Activated T-cell treated with anti-CD3 and anti-CD28 coated beads for 4 hours (primary cell): ENCODE measurements around the gene GREM2.
A peak's percentile ranks its signal among the peaks of the same experiment; 100 is the strongest.

Experiments
- DNase-seq: peaks from one replicate; pipeline ENCODE4 v3.0.0-alpha.2; 2020

The GREM2 gene

DNA sequence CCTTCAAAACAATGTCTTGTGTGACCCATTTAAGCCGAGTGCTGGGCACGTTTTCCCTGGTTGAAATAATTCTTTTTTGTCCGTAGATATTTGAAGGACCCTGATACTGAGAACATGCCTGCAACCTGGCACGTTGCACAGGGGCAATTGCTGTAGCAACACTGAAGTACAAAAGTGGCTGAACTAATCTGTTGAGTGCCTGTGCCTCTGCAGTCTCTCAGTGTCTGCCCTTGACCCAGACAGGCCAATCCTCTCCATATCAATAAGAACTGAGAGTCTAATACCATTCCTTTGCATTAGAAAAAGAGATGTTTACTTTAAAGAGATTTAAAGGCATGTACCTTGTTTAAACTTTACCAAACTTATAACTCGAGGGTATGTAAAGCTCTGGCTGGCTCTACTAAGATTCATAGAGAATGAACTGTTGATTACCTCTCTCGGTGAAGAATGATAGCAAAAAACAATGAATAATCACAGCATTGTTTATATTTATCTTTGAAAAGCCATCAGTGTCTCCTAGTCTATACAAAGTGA, 2.4 kb downstream of the GREM2 start:
- no peak for DNase-seq

DNA sequence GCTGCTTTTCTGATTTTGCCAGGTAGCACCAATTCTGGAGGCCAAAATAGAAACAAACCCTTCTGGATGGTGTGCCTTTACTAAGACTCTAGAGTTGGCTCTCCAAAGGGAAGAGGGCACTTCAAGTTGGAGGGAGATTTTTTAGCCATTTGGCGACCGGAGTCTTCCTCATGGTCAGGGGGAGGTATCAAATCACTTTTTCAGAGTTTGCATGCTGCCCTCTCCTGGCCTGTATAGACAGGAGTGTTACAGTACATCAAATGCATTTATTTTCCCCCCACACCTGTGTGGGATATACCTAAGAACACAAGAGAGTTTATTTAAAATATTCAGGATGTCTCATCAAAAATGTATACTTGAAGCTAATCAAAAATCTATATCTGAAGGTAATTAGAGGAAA, 3.2 kb downstream of the GREM2 start:
- DNase-seq: no peak

DNA sequence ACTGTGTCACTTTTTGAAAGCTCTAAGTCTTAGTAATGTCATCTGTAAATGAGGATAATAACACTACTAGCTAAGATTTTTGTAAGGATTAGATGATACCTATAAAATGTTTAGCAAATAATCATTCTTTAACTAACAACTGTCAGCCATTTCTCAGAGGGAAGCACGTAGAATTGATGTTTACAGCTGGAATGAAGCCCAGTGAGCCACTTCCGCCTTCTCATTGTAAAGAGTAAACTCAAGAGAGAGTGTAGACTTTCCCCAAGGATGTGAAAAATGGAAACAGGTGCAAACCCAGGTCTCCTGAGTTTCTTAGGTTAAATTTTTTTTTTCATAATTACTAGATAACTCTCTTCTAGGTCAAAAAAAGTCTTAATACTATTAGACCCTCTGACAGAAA, 4.9 kb downstream of the GREM2 start:
- no peak for DNase-seq

DNA sequence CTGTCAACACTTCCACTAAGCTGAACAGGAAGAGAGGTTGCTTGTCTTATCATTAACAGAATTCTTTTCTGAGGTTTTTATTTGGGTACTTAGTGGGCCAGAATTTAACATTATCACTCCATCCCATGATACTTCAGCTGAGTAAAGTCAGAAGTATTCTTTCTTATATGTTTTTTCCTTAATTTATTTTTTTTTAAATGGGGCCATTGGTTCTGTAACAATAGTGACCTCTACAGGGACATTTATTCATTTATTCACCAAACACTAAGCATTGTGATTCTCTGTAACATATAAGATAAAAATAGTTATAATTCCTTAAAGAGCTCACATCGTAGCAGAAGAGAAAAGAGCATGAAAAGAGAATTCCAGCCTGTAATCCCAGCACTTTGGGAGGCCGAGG, 9.8 kb downstream of the GREM2 start:
- no peak for DNase-seq

DNA sequence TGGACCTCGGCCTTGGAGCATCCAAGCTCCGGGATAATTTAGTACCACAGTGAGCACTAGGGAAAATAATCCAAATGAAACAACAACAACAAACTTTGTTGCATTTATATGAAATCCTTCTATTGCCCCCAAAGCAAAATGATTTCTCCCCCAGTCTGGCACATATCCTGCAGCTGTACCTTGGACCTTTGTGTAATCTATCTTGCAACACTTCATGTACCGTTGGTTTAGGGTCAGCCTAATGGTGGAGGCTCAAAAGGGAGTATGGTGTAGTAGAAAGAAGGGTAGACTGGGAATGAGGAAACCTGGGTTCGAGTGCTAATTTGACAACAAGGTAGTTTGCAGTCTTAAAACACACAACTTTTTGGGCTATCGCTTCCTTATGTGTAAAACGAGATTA, 12.1 kb downstream of the GREM2 start:
- no peak for DNase-seq

DNA sequence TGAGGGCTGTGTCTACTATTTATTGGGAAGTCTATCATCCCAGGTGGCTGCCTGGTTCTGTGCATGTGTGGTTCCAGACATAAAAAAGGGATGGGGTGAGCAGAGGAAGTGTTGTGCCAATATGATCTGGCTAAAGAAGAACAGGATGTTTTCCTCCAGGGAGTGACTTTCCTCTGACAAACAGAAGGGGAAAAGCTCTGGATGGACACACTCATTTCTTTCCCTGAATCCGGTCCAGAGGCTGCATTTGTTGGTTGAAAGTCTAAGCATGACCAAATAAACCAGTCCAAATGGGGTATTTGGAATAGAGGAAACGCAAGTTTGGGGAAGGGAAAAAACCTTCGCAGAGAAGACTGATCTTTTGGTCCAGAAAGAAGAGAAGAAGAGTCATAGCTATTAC, 12.7 kb downstream of the GREM2 start:
- DNase-seq: no peak

DNA sequence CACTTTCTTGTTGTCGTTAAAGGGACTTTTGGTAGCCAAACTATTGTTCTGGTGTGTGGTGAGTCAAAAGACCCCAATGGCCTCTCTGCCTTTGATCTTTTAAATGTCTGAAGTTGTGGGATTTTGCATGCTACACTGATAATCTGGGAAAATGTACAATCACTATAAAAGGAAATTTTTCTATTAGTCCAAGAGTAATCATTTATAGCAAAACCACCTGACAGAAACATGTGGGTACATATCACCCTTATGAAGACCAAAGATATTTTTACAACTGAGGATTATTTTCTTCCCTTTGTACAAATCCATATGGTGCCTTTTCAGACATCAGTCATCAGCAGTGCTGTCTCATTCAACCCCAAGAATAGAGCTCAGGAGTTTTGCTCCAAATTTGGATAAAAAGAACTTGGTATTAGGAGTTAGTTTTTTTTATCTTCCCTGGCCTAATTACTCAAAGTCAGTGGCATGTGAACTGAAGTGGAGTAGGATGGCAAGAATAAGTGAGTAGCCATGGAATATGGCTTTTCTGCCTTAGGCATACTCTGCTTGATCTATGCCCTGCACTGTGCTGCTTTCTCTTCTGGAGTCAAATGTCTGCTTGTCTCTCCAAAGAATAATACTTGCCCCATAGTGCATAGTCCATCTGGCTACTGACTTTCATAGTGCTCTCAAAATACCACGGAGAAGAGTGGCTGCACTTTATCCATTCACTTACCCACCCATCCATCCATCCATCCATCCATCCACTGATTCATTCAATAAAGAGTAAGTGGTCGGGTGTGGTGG, 13.5 kb downstream of the GREM2 start:
- no peak for DNase-seq

DNA sequence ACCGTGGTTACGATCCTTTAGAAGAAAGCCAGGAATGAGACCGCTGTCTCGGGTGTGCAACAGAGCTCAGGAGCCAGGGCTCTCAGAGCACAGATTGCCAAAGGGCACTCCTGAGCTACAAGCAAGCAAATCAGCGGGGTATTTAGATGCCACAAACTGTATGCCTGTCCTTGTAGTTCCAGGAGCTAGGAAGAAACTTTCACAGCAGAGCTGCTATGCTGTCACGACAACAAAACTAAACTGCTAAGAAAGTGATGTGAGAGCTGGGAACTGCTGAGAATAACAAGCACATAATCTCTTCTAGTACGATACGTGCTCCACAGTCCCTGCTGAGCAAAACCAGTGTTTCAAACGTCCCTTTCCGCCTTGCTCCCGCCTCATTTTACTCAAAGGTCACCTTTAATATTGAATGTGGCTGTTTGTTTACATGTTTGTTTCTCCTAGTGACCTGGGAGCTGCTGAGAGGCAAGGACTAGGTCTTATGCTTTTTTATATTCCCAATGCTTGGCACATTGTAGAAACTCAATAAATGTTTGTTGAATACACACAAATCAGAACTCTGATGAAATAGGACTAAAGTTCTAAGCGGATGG, 14.7 kb downstream of the GREM2 start:
- DNase-seq: no peak

DNA sequence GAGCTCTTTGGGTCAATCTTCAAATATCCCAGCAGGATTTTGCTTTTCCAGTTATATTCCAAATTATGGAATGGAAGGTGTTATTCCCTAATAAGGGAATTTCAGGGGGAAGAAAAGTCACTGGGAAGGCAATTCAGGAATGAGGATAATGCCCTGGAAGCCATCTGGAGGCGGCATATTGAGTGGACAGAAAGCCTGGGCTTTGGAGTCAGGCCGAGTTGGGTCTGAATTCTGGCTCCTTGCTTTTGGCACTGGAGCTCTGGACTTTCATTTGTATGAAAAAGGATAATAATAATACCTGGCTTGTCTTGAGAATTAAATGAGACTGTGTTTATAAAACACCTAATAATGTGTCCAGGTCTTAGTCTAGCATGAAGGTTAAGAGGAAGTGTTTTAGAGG, 16.5 kb downstream of the GREM2 start:
- DNase-seq: no peak

DNA sequence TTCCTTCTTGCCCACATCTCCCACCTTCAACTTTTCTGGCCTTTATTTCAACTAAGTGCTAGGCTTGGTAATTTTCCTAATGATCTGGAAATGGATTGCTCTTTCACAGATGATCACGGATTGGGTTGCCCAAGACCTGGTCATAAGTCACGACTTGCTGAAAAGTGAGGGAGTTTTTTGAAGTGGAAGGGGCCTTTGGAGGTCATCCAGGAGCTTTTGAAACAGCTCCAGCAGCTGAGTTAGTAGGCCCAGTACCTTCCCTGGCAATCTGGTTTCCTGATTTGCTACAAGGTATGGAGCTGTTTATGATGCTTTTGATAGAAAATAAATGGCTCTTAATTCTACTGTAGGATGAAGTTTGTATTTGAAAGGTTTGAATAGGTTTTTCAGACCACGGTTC, 20.4 kb downstream of the GREM2 start:
- no peak for DNase-seq

DNA sequence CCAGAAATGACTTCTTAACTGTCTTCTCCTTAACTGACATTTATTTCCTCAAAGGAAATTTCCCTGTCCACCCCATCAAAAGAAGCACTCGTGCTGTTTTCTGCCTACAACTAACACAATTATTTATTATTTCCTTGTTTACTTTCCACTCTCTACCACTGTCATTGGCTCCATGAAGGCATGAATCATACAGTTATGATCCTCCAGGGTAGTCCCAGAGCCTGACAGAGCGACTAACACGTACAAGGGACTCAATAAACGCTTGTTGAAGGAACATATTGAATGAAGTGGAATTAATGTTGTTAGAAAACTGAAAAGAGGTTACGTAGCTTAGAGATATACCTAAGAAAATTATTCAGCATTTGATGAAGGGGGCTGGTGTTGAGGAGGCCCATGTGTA, 20.9 kb downstream of the GREM2 start:
- no peak for DNase-seq

DNA sequence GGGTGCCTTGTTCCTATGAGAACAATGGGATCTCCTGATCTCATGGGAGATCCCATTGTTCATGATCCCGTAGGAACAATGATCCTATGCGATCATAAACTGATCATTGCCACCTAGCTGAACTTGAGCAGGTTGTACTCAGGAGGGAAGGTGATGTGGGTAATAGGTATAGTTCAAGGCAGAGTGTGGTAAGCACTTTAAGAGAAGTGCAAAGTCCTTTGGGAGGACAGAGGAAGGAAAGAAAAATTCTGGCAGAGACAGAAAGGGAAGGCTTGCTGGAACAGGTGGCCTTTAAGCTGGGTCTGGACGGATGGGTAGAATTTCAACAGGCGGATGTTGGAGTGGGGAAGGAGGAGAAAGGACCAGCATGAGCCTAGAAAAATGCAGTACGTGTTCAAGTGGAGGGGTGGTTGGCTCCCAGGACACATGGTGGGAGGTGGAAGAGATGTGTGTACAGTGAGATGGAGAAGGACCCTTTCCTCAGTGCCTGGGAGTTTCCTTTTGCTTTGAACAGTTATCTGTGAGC, 22.3 kb downstream of the GREM2 start:
- DNase-seq: no peak

DNA sequence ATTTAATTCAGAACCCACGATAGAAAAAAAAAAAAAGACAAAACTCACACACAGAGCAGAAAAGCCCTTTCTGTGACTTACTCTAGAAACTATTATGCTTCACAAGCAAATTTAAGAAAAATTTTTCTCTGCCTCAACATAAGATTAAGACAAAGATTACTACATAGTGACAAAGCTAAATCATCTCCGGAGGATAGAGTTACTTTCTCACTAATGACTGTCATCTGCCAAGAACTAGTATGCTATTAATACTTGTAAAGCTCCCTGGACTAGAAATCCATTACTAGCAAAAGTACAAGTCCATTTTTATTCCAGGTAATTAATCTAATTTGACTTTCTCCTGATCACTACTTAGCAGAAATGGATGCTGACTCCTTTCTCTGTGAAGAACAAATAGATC, 25.9 kb downstream of the GREM2 start:
- DNase-seq: no peak

DNA sequence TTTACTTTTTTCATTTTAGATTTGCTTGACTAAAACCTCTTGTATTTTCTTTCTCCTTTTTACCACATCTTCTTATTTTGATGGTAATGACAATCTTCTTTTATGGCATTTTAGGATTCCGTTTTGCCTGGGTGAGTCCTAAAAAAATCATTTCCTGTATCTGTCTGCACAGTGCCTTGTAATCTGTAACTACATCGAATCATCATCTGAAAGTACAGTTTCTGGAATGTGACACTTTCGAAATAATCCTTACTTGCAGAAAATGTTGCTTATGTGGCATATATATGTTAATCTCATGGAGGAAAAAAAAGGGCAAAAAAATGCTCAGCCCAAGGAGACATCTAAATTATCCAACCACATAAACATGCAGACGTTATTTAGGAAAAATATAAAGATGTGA, 29.0 kb downstream of the GREM2 start:
- DNase-seq: no peak

DNA sequence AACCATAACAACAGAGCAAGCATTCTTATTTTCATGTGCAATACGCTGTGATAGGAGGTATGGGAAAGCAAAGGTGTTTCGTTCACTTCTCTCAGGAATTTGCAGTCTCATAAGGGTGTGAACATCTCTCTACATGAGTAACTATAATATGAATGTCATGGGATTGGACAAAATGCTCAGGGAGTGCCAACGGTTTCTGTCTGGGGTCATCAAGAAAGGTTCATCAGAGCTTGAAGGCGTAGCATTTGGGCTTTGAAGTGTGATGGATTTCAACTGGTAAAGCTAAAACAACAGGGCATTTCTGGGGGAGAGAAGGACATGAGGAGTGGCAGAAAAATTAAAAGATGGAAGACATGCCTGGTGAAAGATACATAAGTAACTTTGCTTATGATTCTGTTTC, 32.4 kb downstream of the GREM2 start:
- DNase-seq: no peak

DNA sequence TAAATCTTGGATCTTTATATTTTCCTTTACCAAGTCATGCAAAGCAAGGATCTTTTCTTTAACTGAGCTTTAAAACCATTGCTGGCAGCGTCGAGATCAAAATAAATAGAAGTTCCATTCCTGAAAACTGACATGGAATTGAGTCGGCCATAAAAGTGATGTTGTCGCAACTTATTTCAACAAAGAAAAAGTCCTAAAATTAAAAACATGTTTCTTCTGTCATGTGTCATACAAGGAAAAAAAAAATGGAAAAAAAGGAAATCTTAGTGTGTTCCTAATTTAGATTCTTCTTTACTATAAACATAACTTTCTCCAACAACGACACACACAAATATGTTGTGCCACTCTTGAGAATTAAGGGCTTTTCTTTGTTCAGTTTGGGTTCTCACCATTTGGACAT, 34.9 kb downstream of the GREM2 start:
- DNase-seq: no peak

DNA sequence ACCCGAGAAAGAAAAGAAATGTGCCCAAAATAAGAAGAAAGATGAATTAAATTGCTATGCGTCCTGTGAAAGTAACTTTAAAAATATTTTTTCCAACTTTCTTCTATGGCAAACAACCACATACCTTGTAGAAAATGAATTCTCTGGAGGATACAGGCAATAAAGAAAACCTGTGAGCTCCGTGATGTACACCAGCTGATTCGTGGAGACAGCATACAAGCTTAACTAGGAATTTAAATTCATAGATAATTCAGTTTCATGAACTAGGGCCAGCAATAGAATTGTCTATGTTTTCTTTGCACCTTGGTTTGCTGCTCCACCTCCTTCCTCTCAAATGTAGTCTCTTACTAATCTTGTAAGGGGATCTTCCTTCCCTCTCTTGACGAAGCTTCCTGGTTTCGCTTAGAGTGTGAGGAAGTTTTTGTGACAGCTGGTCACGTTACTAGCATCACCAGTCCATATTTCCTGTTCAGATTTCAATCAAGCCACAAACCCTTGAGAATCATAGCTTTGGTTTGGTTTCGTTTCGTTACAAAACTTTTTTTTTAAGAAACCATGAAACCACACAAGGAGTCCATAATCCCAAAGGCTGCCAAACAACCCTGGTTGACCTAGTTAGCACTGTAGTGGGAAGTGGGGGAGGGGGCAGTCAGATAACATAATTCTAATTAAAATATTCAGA, 35.8 kb downstream of the GREM2 start:
- peak; percentile 5 for DNase-seq

DNA sequence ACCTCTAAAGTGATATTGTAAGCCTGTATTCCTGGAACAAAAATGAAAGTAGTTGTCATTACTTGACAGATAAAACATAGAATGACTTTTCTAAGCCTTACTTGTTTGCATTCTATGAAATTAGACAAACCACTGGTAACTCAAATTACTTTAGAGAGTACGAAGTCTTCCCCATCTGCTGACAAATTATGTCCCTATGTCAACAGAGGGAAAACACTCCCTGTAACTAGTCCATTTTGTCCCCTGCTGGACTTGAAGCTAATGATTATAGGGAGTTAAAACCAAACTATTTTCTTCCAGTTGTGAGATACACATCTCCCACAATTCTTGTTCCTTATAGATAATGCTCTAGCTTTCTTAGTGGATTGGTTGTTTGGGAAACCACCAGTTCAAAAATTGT, 39.6 kb downstream of the GREM2 start:
- DNase-seq: no peak

DNA sequence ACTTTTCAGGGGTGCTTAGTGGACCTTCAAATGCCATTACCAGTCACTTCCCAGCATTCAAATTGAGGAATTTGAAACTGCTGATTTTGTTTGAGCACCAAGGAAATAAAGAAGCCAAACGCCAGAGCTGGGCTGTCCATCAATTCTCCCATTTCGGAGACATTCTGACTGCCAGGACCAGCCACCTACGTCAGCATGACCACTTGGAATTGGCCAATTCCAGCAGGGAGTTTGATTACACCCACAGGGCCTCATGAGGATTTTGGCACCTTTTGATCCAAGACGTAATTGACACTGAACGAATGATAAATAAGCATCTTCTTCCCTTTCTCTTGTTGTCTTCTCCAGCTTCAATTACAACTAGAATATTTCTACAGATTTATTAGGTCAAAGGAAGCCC, 40.2 kb downstream of the GREM2 start:
- no peak for DNase-seq

DNA sequence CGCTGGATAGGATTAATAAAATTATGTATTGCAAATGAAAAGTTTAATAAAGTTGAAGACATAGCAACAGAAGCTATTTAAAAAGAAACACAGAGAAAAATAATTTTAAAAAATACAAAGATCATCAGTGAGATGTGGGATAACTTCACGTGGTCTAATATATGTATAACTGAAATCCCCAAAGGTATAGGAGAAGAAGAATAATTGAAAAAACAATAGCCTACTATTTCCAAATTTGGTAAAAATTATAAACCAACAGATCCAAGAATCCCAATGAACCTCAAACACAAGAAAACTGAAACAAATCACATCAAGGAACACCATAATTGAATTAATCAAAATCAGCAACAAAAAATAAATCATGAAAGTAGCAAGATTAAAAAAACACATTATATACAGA, 44.9 kb downstream of the GREM2 start:
- no peak for DNase-seq

DNA sequence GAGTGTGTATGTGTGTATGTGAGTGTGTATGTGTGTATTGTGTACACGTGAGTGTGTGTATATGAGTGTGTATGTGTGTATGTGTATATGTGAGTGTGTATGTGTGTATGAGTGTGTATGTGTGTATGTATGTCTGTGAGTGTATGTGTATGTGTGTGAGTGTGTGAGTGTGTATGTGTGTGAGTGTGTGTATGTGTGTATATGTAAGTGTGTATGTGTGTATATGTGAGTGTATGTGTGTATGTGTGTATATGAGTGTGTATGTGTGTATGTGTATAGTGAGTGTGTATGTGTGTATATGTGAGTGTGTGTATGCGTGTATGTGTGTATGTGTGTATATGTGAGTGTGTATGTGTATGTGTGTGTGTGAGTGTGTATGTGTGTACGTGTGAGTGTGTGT, 49.2 kb downstream of the GREM2 start:
- DNase-seq: no peak

DNA sequence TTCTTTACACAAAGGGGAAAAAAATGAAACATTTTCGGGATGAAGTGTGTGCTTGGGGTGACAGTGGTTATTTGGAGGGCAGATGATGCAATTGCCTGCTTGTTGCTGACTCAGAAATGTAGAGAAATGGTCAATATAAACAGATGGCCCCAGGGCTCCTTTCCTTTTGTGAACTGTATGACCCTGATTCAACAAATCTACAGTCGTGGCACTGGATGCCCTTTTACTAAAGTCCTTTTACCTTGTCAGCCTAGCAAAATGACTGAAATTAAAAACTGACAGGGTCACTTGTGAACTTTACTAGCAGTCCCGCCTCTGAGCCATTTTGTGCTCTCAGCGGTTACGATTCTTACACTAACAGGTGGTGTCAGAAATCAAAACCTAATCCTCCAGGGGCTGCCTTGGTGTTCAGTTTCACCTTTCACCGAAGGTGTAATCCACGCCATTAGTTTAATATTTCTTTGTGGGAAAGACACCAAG, 49.8 kb downstream of the GREM2 start:
- no peak for DNase-seq

DNA sequence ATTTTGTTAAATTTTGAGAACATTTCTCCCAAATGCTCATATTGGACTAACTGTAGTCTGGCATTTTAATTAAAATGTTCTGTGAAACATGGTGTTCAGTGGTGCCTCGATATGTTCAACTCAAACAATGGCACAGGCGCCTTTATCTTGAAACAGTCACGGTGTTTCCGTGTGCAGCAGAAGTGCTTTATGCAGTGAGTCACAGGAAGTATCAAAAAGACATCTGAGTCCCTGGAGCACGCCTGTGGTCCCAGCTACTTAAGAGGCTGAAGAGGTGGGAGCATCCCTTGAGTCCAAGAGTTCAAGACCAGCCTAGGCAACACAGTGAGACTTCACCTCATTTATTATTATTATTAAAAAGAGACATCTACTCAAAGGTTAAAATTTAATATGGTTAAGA, 52.2 kb downstream of the GREM2 start:
- no peak for DNase-seq

DNA sequence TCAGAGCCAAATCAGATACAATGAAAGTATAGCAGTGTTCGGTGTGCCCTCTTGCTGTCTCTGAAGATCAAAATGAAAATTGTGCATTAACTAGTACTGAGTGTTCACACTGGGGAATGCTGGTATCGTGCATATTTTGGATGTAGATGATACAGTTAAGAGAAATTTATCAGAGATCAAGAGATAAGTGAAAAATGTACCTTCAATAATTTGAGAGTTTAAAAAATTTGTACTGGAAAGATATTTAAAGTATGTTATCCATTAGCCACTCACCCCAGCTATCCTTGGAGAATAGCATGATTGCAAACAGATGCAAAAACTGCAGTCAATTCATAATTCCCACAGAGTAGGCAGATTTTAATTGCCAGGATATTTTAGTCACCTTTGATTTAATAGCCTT, 56.4 kb downstream of the GREM2 start:
- DNase-seq: no peak
